ENCODE data around the gene CGN. TPM values are rescaled to one million over a fixed set of nuclear protein-coding genes. Genes with fewer than 3 reads are reported as not detected.

CGN gene
- total RNA-seq, 1 experiment from 2014 or later, result 30.9 TPM

DNA sequence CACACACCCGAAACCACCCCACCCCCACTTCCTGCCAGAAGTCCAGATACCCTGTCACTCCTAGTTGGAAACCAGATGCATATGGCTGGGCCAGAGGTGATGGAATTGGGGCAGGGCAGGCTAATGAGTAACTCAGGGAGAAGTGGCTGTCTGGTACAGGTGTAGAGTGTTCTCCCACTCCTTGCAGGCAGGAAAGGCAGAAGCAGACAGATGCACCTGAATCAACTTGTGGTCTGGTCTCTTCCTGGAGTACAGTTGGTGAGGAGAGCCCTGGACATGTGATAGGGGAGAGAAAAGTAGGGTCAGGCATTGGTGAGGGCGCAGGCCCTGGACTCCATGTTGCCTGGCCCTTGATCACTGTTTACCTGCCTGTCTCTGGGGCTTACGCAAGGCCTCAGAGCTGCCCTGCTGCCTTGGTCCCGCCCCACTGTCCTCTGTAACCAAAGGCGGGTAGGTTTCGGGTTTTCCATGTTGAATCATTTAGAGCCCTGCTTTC, 2.5 kb downstream of the CGN start:
- no peak overlapping the region for H3K9ac ChIP-seq (ENCODE audit: extremely low read depth, insufficient read length, low read length)

More for the DNA sequence above, 2.5 kb downstream of the CGN start:
- Histone ChIP-seq H3K9me3 (ENCODE audit: control insufficient read depth, low read depth, low read length) (no peaks in the 10 kb centered on the region), H4K8ac (replicated peaks; ENCODE audit: insufficient read length, low read depth, low read length) (no peak overlapping the region), H3K56ac (ENCODE audit: insufficient read length, low read depth, low read length) (no peak overlapping the region), H4K91ac (ENCODE audit: insufficient read length, low read depth, low read length) (no peak overlapping the region), H2AFZ (ENCODE audit: low read length) (no peak overlapping the region), H2BK120ac (ENCODE audit: low read depth, low read length, poor library complexity, severe bottlenecking) (no peak overlapping the region), H2BK12ac (ENCODE audit: insufficient read length, low read depth, low read length) (no peak overlapping the region), H4K20me1 (ENCODE audit: control insufficient read depth, insufficient read depth, insufficient read length) (no peaks in the 10 kb centered on the region), H4K5ac (ENCODE audit: insufficient read length, low read depth, low read length) (no peak overlapping the region), H3K79me1 (ENCODE audit: insufficient read depth, low read depth, low read length, poor library complexity, severe bottlenecking) (no peaks in the 10 kb centered on the region), H2AK5ac (ENCODE audit: insufficient read length, low read length) (no peak overlapping the region), H2BK15ac (ENCODE audit: low read depth, low read length) (no peak overlapping the region), H2BK20ac (ENCODE audit: low read depth, low read length, poor library complexity, severe bottlenecking) (no peak overlapping the region), H3K79me2 (ENCODE audit: insufficient read depth, low read length) (no peaks in the 10 kb centered on the region), H3K4me2 (ENCODE audit: insufficient read depth, insufficient read length, low read length) (peak overlapping the region; percentile 76), H3K27me3 (ENCODE audit: insufficient read depth, low read length) (no peaks in the 10 kb centered on the region), H3K4me1 (ENCODE audit: insufficient read depth, low read length) (peaks cover 15% of the 10 kb centered on the region; the same call in 1 of the 2 replicates), H3K18ac (ENCODE audit: insufficient read length, low read depth, low read length) (no peak overlapping the region), H3K14ac (ENCODE audit: insufficient read depth, low read length) (peak overlapping the region; percentile 1; the same call in 1 of the 2 replicates), H3K23me2 (ENCODE audit: insufficient read length, low read depth, low read length, poor library complexity, severe bottlenecking) (peaks cover 21% of the 10 kb centered on the region), H3K23ac (ENCODE audit: insufficient read length, low read depth, low read length) (no peak overlapping the region), H3K27ac (ENCODE audit: insufficient read length, low read depth, low read length) (peak overlapping the region; percentile 36), H2BK5ac (ENCODE audit: insufficient read length, low read length) (no peak overlapping the region), H3K4ac (ENCODE audit: low read depth, low read length) (no peak overlapping the region), H3T11ph (ENCODE audit: low read length) (no peak overlapping the region)
- H3K4me3 Mint-ChIP-seq, result peak overlapping the region; percentile 89 to 91
- H3K36me3 Mint-ChIP-seq (ENCODE audit: insufficient read depth in 1 of 3, low read depth in 3 of 3), result peaks cover 0 to 5% (median 4%) of the 10 kb centered on the region in 3 experiments; a peak in 6 of 7 replicates
- H3K27ac Mint-ChIP-seq, result peak overlapping the region; percentile 97
- no peaks in the 10 kb centered on the region for H3K27me3 Mint-ChIP-seq (ENCODE audit: low read depth)
- peaks cover 48 to 55% of the 10 kb centered on the region in 2 experiments for H3K4me1 Mint-ChIP-seq
- no CpG with 5 or more reads among the region's 6 CpGs for WGBS (ENCODE audit: extremely low coverage, insufficient read length, low lambda C conversion rate)
- TF ChIP-seq, protein P1, sequence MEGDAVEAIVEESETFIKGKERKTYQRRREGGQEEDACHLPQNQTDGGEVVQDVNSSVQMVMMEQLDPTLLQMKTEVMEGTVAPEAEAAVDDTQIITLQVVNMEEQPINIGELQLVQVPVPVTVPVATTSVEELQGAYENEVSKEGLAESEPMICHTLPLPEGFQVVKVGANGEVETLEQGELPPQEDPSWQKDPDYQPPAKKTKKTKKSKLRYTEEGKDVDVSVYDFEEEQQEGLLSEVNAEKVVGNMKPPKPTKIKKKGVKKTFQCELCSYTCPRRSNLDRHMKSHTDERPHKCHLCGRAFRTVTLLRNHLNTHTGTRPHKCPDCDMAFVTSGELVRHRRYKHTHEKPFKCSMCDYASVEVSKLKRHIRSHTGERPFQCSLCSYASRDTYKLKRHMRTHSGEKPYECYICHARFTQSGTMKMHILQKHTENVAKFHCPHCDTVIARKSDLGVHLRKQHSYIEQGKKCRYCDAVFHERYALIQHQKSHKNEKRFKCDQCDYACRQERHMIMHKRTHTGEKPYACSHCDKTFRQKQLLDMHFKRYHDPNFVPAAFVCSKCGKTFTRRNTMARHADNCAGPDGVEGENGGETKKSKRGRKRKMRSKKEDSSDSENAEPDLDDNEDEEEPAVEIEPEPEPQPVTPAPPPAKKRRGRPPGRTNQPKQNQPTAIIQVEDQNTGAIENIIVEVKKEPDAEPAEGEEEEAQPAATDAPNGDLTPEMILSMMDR (conservative IDR thresholded peaks at IDR 0.05), result no peak
- no peaks in the 10 kb centered on the region for H3K9me3 Mint-ChIP-seq
- peak; percentile 46 for DNase-seq
